ENCODE data around the gene TPST2. TPM values are rescaled to one million over a fixed set of nuclear protein-coding genes. Genes with fewer than 3 reads are reported as not detected.
A peak's percentile ranks its signal among the peaks of the same experiment; 100 is the strongest.

Gene TPST2
- total RNA-seq, 4 donors from 2014 or later = 26.8 to 47.9 (median 38.5) TPM

- Histone ChIP-seq H3K27me3 (no peaks in the 10 kb centered on the region), H3K9me3 (no peaks in the 10 kb centered on the region), H3K27ac (peak overlapping the region in 1 of 4 donors; percentile 25), H3K36me3 (peaks cover 0 to 100% (median 8%) of the 10 kb centered on the region in 3 donors), H3K4me3 (no peak overlapping the region), H3K4me1 (peaks cover 0 to 7% (median 2%) of the 10 kb centered on the region in 4 donors)
- DNase-seq = peak in 2 of 3 donors; percentile 60 to 78
- TF ChIP-seq CTCF (IDR thresholded peaks at IDR 0.05) = peak; percentile 14 to 46 (median 36)
- no peak for TF ChIP-seq POLR2A (IDR thresholded peaks at IDR 0.05)
These were observed 87.0 kb downstream of the TPST2 start for GRCh38 chr22:26502688-26503561.

- Histone ChIP-seq H3K4me3 (no peak overlapping the region), H3K9me3 (no peaks in the 10 kb centered on the region), H3K36me3 (peaks cover 0 to 100% (median 8%) of the 10 kb centered on the region in 3 donors), H3K4me1 (peaks cover 0 to 7% (median 2%) of the 10 kb centered on the region in 4 donors), H3K27ac (no peak overlapping the region), H3K27me3 (no peaks in the 10 kb centered on the region)
- DNase-seq = no peak
- no peak for TF ChIP-seq CTCF (IDR thresholded peaks at IDR 0.05)
- no peak for TF ChIP-seq POLR2A (IDR thresholded peaks at IDR 0.05)
These were observed 87.9 kb downstream of the TPST2 start for GRCh38 chr22:26501996-26502395.

- no peak for DNase-seq
- H3K27ac ChIP-seq = no peak overlapping the region
- no peak overlapping the region for H3K4me3 ChIP-seq
- TF ChIP-seq POLR2A (IDR thresholded peaks at IDR 0.05) (no peak), CTCF (IDR thresholded peaks at IDR 0.05) (no peak)
- H3K27me3 ChIP-seq = no peaks in the 10 kb centered on the region
- H3K4me1 ChIP-seq = peaks cover 0 to 7% (median 2%) of the 10 kb centered on the region in 4 donors
- peaks cover 0 to 98% (median 8%) of the 10 kb centered on the region in 3 donors for H3K36me3 ChIP-seq
- no peaks in the 10 kb centered on the region for H3K9me3 ChIP-seq
These were observed 90.7 kb downstream of the TPST2 start for GRCh38 chr22:26499188-26499703.

DNA sequence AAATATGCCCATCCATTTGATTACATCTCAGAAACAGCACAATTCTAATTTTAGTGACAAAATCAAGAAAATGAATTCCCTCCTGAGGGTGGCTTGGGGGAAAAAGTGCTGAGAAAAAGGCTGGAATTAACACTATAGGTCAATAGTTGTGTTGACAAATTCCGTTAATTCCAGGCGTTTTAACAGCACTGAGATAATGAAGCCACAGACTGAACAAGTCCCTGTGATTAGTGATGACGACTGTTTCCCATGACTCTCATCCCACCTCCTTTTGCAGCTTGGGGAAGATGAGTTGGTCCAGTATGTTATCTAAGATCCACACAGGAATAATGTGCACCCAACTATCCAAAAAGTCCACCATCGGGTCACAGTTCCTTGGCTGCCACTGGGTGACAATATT is 93.5 kb downstream of the TPST2 start:
- H3K4me3 ChIP-seq = no peak overlapping the region
- no peak for TF ChIP-seq CTCF (IDR thresholded peaks at IDR 0.05)
- no peak for TF ChIP-seq POLR2A (IDR thresholded peaks at IDR 0.05)
- H3K9me3 ChIP-seq = no peaks in the 10 kb centered on the region
- H3K4me1 ChIP-seq = no peaks in the 10 kb centered on the region
- peaks cover 0 to 98% (median 8%) of the 10 kb centered on the region in 3 donors for H3K36me3 ChIP-seq
- H3K27me3 ChIP-seq = no peaks in the 10 kb centered on the region
- H3K27ac ChIP-seq = no peak overlapping the region
- DNase-seq = no peak

- no peaks in the 10 kb centered on the region for H3K9me3 ChIP-seq
- H3K27ac ChIP-seq = no peak overlapping the region
- H3K4me3 ChIP-seq = no peak overlapping the region
- no peak for DNase-seq
- H3K4me1 ChIP-seq = no peaks in the 10 kb centered on the region
- H3K27me3 ChIP-seq = no peaks in the 10 kb centered on the region
- H3K36me3 ChIP-seq = peaks cover 0 to 97% (median 8%) of the 10 kb centered on the region in 3 donors
- no peak for TF ChIP-seq CTCF (IDR thresholded peaks at IDR 0.05)
- TF ChIP-seq POLR2A (IDR thresholded peaks at IDR 0.05) = no peak
These were observed 95.4 kb downstream of the TPST2 start for GRCh38 chr22:26494506-26494905.

Measured in Peyer's patch (tissue), 4 donors.